Gastrocnemius medialis (tissue), 4 donors: ENCODE measurements around the gene RASSF1.

ENCODE experiments used
- POLR2A ChIP-seq, 2 donors: fragments of 450-650 bp; IDR thresholded peaks; one replicate each; pipeline ENCODE4 v1.6.1; 2017; ENCODE audit warnings: antibody characterized with exemption in 2 of 2, mild to moderate bottlenecking in 2 of 2, moderate library complexity in 2 of 2
- TF ChIP-seq, protein P1 (sequence below), 5 experiments: fragments of 450-650 bp in 3 of 5; fragments of 200-600 bp in 2 of 5; sonication (generic) in 2 of 5; IDR thresholded peaks in 4 of 5; conservative IDR thresholded peaks in 1 of 5; 1 replicate in 4 of 5; 2 replicates in 1 of 5; pipeline ENCODE4 v1.5.1; 2016 to 2019; ENCODE audit warnings: antibody characterized with exemption in 5 of 5, mild to moderate bottlenecking in 3 of 5, moderate library complexity in 3 of 5

DNA sequence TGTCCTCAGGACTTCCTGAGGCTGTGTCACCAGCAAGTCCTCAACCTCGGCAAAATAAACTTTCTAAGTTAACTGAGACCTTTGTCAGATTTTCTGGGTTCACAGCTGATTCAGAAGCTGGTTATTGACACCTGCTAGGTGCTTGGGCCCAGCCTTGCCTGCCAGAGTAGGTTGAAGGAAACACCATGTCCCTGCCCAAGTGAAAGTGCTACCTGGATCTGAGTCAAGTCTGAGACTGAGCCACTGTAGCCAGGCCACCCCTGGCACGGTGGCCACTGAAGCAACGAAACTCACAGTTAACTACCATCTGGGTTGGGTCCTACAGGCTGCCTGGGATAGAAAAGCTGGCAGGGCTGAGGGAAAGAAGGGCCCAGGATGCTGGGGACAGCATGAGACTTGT, 26.3 kb downstream of the RASSF1 start:
- TF ChIP-seq, protein P1, sequence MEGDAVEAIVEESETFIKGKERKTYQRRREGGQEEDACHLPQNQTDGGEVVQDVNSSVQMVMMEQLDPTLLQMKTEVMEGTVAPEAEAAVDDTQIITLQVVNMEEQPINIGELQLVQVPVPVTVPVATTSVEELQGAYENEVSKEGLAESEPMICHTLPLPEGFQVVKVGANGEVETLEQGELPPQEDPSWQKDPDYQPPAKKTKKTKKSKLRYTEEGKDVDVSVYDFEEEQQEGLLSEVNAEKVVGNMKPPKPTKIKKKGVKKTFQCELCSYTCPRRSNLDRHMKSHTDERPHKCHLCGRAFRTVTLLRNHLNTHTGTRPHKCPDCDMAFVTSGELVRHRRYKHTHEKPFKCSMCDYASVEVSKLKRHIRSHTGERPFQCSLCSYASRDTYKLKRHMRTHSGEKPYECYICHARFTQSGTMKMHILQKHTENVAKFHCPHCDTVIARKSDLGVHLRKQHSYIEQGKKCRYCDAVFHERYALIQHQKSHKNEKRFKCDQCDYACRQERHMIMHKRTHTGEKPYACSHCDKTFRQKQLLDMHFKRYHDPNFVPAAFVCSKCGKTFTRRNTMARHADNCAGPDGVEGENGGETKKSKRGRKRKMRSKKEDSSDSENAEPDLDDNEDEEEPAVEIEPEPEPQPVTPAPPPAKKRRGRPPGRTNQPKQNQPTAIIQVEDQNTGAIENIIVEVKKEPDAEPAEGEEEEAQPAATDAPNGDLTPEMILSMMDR (IDR thresholded peaks at IDR 0.05 in 4 of 5, conservative IDR thresholded peaks at IDR 0.05 in 1 of 5): no peak
- TF ChIP-seq POLR2A (IDR thresholded peaks at IDR 0.05): no peak
